Measurements from ENCODE around the gene GDF10. TPM values are rescaled to one million over a fixed set of nuclear protein-coding genes. Genes with fewer than 3 reads are reported as not detected.

The GDF10 gene
- total and polyA plus RNA-seq, 2 of the 8 experiments (the other 6 are each of a cell fraction or from before 2014, with no cell fraction given): 0.19 to 0.32 TPM

GRCh38 chr10:47300429-47300931 lies 483 bp downstream of the GDF10 start:
- H3K56ac ChIP-seq (replicated peaks; ENCODE audit: insufficient read length, low read depth, low read length): no peak overlapping the region
- H2BK12ac ChIP-seq (ENCODE audit: low read depth, low read length): no peak overlapping the region
- DNase-seq (ENCODE audit: low read depth in 1 of 2, low spot score in 2 of 2) (peak in 1 of 2 experiments; percentile 63), FAIRE-seq (no peak)
- H3K4me3 ChIP-seq (ENCODE audit: extremely low read depth in 1 of 4, insufficient read depth in 2 of 4, low read depth in 3 of 4, low read length in 4 of 4): peak overlapping the region; percentile 45 to 64 (median 49)
- no peak overlapping the region for H2BK5ac ChIP-seq (ENCODE audit: low read depth, low read length)
- peaks cover 4 to 42% (median 34%) of the 10 kb centered on the region in 4 experiments for H3K27me3 ChIP-seq (replicated peaks in 1 of 4; ENCODE audit: control insufficient read depth in 3 of 4, extremely low read depth in 1 of 4, insufficient read depth in 3 of 4, low read length in 3 of 4)
- H3K23me2 ChIP-seq (ENCODE audit: low read depth, low read length): peaks cover 11% of the 10 kb centered on the region; the same call in 1 of the 2 replicates
- peak overlapping the region; percentile 69 to 80 for H3K4me2 ChIP-seq (ENCODE audit: insufficient read depth in 1 of 2, low read depth in 2 of 2, low read length in 2 of 2)
- no peak overlapping the region for H4K91ac ChIP-seq (replicated peaks; ENCODE audit: insufficient read length, low read length)
- no peak overlapping the region for H3K9ac ChIP-seq (replicated peaks in 1 of 4; ENCODE audit: extremely low read depth in 1 of 4, low read depth in 3 of 4, low read length in 3 of 4)
- no peak overlapping the region for H2BK120ac ChIP-seq (replicated peaks; ENCODE audit: low read depth, low read length)
- H2AK5ac ChIP-seq (ENCODE audit: low read depth, low read length): no peak overlapping the region
- no peak overlapping the region for H3K23ac ChIP-seq (ENCODE audit: insufficient read length)
- WGBS, 2 experiments (ENCODE audit: extremely low coverage in 1 of 2, insufficient coverage in 1 of 2, insufficient read length in 1 of 2, insufficient replicate concordance in 2 of 2, low coverage in 1 of 2, low lambda C conversion rate in 2 of 2, missing lambda C conversion rate in 1 of 2): 7% methylated on average over 20 of the region's 57 CpGs; no CpG with 5 or more reads in 1 of the 2 experiments
- H3K9me3 ChIP-seq (ENCODE audit: insufficient read depth in 2 of 2, low read depth in 1 of 2, low read length in 1 of 2): no peaks in the 10 kb centered on the region
- H4K8ac ChIP-seq (ENCODE audit: extremely low read depth, insufficient read depth, low read length): no peak overlapping the region
- no peaks in the 10 kb centered on the region for H3K79me2 ChIP-seq (ENCODE audit: control insufficient read depth in 1 of 2, insufficient read depth in 2 of 2, low read length in 2 of 2)
- no peak overlapping the region for H3K14ac ChIP-seq (ENCODE audit: insufficient read length)
- ChIA-PET CTCF (ENCODE audit: partially characterized antibody) (interaction anchor here (0.9 to 4.3 kb wide), 8 partner anchors 9 to 270 kb away, joined by 3 to 24 read pairs (median 4); no protein-coding TSS in a partner anchor), POLR2A (ENCODE audit: partially characterized antibody) (no interaction called here)
- no peak overlapping the region for H2BK15ac ChIP-seq (ENCODE audit: low read length)
- no peak overlapping the region for H3K4ac ChIP-seq (replicated peaks; ENCODE audit: insufficient read length, low read depth, low read length)
- H2AFZ ChIP-seq (ENCODE audit: low read length): no peak overlapping the region; the same call in 1 of the 2 replicates
- H3K27ac ChIP-seq (ENCODE audit: low read depth, low read length): no peak overlapping the region
- no peaks in the 10 kb centered on the region for H3K36me3 ChIP-seq (ENCODE audit: control insufficient read depth in 2 of 4, insufficient read depth in 4 of 4, low read length in 3 of 4)
- peaks cover 0 to 4% (median 2%) of the 10 kb centered on the region in 4 experiments; a peak in 1 of 7 replicates for H3K4me1 ChIP-seq (replicated peaks in 1 of 4; ENCODE audit: control insufficient read depth in 3 of 4, insufficient read depth in 4 of 4, low read length in 3 of 4)
- H3K18ac ChIP-seq (ENCODE audit: extremely low read depth, low read length): no peak overlapping the region
- H3K79me1 ChIP-seq (ENCODE audit: low read depth, low read length): no peaks in the 10 kb centered on the region
- H4K5ac ChIP-seq (ENCODE audit: insufficient read length, low read depth, low read length): no peak overlapping the region
- no peaks in the 10 kb centered on the region for H4K20me1 ChIP-seq (replicated peaks in 1 of 2; ENCODE audit: control insufficient read depth in 1 of 2, insufficient read depth in 2 of 2, low read length in 2 of 2)
- no peak overlapping the region for H2BK20ac ChIP-seq (ENCODE audit: low read length)
- TF ChIP-seq KDM1A (IDR thresholded peaks at IDR 0.05; ENCODE audit: borderline replicate concordance, low read length) (no peak), SUZ12 (IDR thresholded peaks at IDR 0.05; ENCODE audit: low read length) (peak; percentile 74; the same call in 1 of the 2 replicates), JUND (IDR thresholded peaks at IDR 0.05; ENCODE audit: low read length) (no peak), KDM4A (IDR thresholded peaks at IDR 0.05; ENCODE audit: low read depth, low read length, severe bottlenecking) (no peak), TAF1 (IDR thresholded peaks at IDR 0.05; ENCODE audit: low read depth, low read length) (no peak), RXRA (IDR thresholded peaks at IDR 0.05; ENCODE audit: insufficient read depth, low read depth, low read length) (no peak), CTCF (IDR thresholded peaks at IDR 0.05; ENCODE audit: control extremely low read depth in 1 of 3, insufficient read depth in 1 of 3, low read depth in 1 of 3, low read length in 3 of 3) (peak; percentile 17 to 35 (median 21); a peak in 3 of 4 replicates), MAX (IDR thresholded peaks at IDR 0.05) (peak; percentile 78), EZH2 (IDR thresholded peaks at IDR 0.05; ENCODE audit: low read depth, low read length, severe bottlenecking) (peak; percentile 62), ASH2L (IDR thresholded peaks at IDR 0.05; ENCODE audit: low read length) (peak; percentile 70)
